Mesenchymal stem cell (in vitro differentiated cells and primary cell): ENCODE measurements around the gene CBFB.
"Not testable (repeated sequence)": the region's sequence is repeated elsewhere in the genome, so short reads cannot be mapped to it uniquely, and the experiment has no call there.

Experiments used
- DNase-seq: peaks from one replicate; pipeline ENCODE4 v3.0.0-alpha.2; 2013
- H2AFZ ChIP-seq: one replicate; pipeline ENCODE4 v1.6.1; 2013; ENCODE audit warnings: low read depth, mild to moderate bottlenecking, control low read depth, inconsistent platforms, low read length, moderate library complexity
- H2AK5ac ChIP-seq: 2 replicates; pipeline ENCODE4 v1.6.1; 2013; ENCODE audit warnings: low read length, moderate library complexity, mild to moderate bottlenecking, inconsistent platforms; ENCODE audit not compliant: severe bottlenecking
- H2BK120ac ChIP-seq: one replicate; pipeline ENCODE4 v1.6.1; 2013; ENCODE audit warnings: low read depth, mild to moderate bottlenecking, inconsistent platforms, low read length, moderate library complexity
- H2BK12ac ChIP-seq, 2 experiments: one replicate each; pipeline ENCODE4 v1.6.1; 2013; ENCODE audit warnings: inconsistent platforms in 2 of 2, low read length in 2 of 2, mild to moderate bottlenecking in 2 of 2, moderate library complexity in 2 of 2, control low read depth in 1 of 2
- H2BK15ac ChIP-seq: one replicate; pipeline ENCODE4 v1.6.1; 2013; ENCODE audit warnings: mild to moderate bottlenecking, low read depth, inconsistent platforms; ENCODE audit not compliant: poor library complexity, severe bottlenecking
- H2BK5ac ChIP-seq: 2 replicates; pipeline ENCODE4 v1.6.1; 2013; ENCODE audit warnings: low read depth, mild to moderate bottlenecking, low read length, control low read depth, inconsistent platforms; ENCODE audit not compliant: poor library complexity, severe bottlenecking
- H3K14ac ChIP-seq, 2 experiments: one replicate each; pipeline ENCODE4 v1.6.1; 2013; ENCODE audit warnings: inconsistent platforms in 2 of 2, low read length in 2 of 2, control low read depth in 1 of 2, mild to moderate bottlenecking in 1 of 2, moderate library complexity in 1 of 2
- H3K18ac ChIP-seq, 2 experiments: one replicate each; pipeline ENCODE4 v1.6.1; 2013; ENCODE audit warnings: inconsistent platforms in 2 of 2, low read length in 2 of 2, control low read depth in 1 of 2, low read depth in 1 of 2, mild to moderate bottlenecking in 1 of 2
- H3K23ac ChIP-seq, 2 experiments: one replicate each; pipeline ENCODE4 v1.6.1; 2013; ENCODE audit warnings: inconsistent platforms in 2 of 2, low read length in 2 of 2, mild to moderate bottlenecking in 2 of 2, moderate library complexity in 2 of 2, control low read depth in 1 of 2
- H3K27ac ChIP-seq: 2 replicates; pipeline ENCODE4 v1.5.1; 2013; ENCODE audit warnings: mild to moderate bottlenecking, moderate library complexity, low read length, control low read depth, inconsistent platforms; ENCODE audit not compliant: poor library complexity, severe bottlenecking
- H3K27me3 ChIP-seq, 2 experiments: 2 replicates each; pipeline versions ENCODE4 v1.6.1 to v1.7.0; 2013; ENCODE audit warnings: low read length in 2 of 2, mild to moderate bottlenecking in 2 of 2, moderate library complexity in 2 of 2, control low read depth in 1 of 2, inconsistent platforms in 1 of 2; ENCODE audit not compliant: control insufficient read depth in 1 of 2, insufficient read depth in 1 of 2
- H3K36me3 ChIP-seq, 2 experiments: 2 replicates each; pipeline versions ENCODE4 v1.6.1 to v1.7.0; 2013; ENCODE audit warnings: low read length in 2 of 2, control low read depth in 1 of 2, inconsistent platforms in 1 of 2, low read depth in 1 of 2, mild to moderate bottlenecking in 1 of 2; ENCODE audit not compliant: insufficient read depth in 2 of 2, control insufficient read depth in 1 of 2
- H3K4ac ChIP-seq, 2 experiments: one replicate each; pipeline ENCODE4 v1.6.1; 2013; ENCODE audit warnings: inconsistent platforms in 2 of 2, low read length in 2 of 2, mild to moderate bottlenecking in 2 of 2, moderate library complexity in 2 of 2, control low read depth in 1 of 2, low read depth in 1 of 2
- H3K4me1 ChIP-seq: 2 replicates; pipeline ENCODE4 v1.6.1; 2013; ENCODE audit warnings: low read depth, low read length, control low read depth; ENCODE audit not compliant: control insufficient read depth, insufficient read depth
- H3K4me2 ChIP-seq: 2 replicates; pipeline ENCODE4 v1.6.1; 2013; ENCODE audit warnings: low read length, mild to moderate bottlenecking, inconsistent platforms; ENCODE audit not compliant: poor library complexity, severe bottlenecking
- H3K4me3 ChIP-seq, 2 experiments: 2 replicates each; pipeline versions ENCODE4 v1.5.1 to v1.7.0; 2013; ENCODE audit warnings: low read length in 2 of 2, mild to moderate bottlenecking in 2 of 2, control low read depth in 1 of 2, low read depth in 1 of 2; ENCODE audit not compliant: insufficient read depth in 1 of 2
- H3K79me1 ChIP-seq: replicated peaks from 2 replicates; pipeline ENCODE4 v1.6.1; 2013; ENCODE audit warnings: mild to moderate bottlenecking, control low read depth, low read length, inconsistent platforms; ENCODE audit not compliant: poor library complexity, severe bottlenecking
- H3K9ac ChIP-seq: 2 replicates; pipeline ENCODE4 v1.7.0; 2013; ENCODE audit warnings: mild to moderate bottlenecking, low read length, moderate library complexity
- H3K9me3 ChIP-seq: 2 replicates; pipeline ENCODE4 v1.7.0; 2013; ENCODE audit warnings: mild to moderate bottlenecking, low read length; ENCODE audit not compliant: control insufficient read depth
- H4K8ac ChIP-seq: one replicate; pipeline ENCODE4 v1.6.1; 2013; ENCODE audit warnings: inconsistent platforms, mild to moderate bottlenecking, low read length, moderate library complexity
- H4K91ac ChIP-seq: one replicate; pipeline ENCODE4 v1.6.1; 2013; ENCODE audit warnings: mild to moderate bottlenecking, low read length, inconsistent platforms
- WGBS: methylation state at CpG from one replicate; pipeline ENCODE4 v1.1.7; 2013; ENCODE audit warnings: mixed read lengths; 5-methylcytosine and 5-hydroxymethylcytosine counted together

Gene CBFB

DNA sequence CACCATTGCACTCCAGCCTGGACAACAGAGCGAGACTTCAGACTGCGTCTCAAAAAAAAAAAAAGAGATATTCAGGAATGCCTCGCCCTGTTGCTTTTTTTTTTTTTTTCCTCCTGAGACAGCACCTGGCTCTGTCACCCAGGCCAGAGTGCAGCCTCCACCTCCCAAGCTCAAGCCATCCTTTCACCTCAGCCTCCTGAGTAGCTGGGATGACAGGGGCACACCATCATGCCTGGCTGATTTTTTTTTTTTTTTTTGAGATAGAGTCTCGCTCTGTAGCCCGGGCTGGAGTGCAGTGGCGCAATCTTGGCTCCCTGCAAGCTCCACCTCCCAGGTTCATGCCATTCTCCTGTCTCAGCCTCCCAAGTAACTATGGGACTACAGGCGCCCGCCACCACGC, 88.8 kb downstream of the CBFB start:
- Histone ChIP-seq H4K91ac (no peak overlapping the region), H3K27me3 (no peaks in the 10 kb centered on the region), H3K4me3 (no peak overlapping the region), H3K27ac (no peak overlapping the region), H3K9ac (no peak overlapping the region), H3K4me1 (peaks cover 3% of the 10 kb centered on the region), H3K23ac (no peak overlapping the region), H2AK5ac (no peak overlapping the region), H3K36me3 (peaks cover 14 to 46% of the 10 kb centered on the region in 2 experiments), H2BK5ac (no peak overlapping the region), H2BK120ac (no peak overlapping the region), H4K8ac (no peak overlapping the region), H3K4ac (no peak overlapping the region), H2AFZ (no peak overlapping the region), H3K9me3 (no peaks in the 10 kb centered on the region), H2BK12ac (no peak overlapping the region), H3K14ac (no peak overlapping the region), H3K18ac (no peak overlapping the region), H2BK15ac (no peak overlapping the region), H3K4me2 (no peak overlapping the region), H3K79me1 (peaks cover 31% of the 10 kb centered on the region)
- WGBS: 96% methylated on average over 3 of the region's 9 CpGs
- no peak for DNase-seq

DNA sequence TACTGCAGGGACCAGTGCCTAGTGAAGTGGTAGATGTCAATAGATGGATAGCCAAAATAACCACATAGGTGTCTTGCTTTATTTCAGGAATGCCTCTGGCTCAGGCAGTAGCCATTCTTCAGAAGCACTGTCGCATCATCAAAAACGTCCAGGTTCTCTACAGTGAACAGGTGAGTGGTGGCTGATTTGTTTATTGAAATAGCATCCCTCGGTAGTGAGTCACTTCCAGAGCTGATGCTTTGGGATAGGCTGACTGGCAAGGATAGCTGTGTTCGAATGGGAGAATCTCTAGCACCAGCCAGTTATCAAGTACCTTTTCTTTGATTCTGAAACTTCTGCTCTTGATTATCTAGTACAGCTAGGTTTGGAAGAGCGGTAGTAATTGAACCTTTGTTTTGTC, 91.1 kb downstream of the CBFB start:
- Histone ChIP-seq H2BK12ac (no peak overlapping the region), H3K14ac (no peak overlapping the region), H2BK5ac (no peak overlapping the region), H3K27me3 (no peaks in the 10 kb centered on the region), H3K18ac (no peak overlapping the region), H3K27ac (no peak overlapping the region), H3K23ac (no peak overlapping the region), H3K9me3 (no peaks in the 10 kb centered on the region), H3K4me2 (no peak overlapping the region), H4K8ac (no peak overlapping the region), H3K4me1 (peaks cover 3% of the 10 kb centered on the region), H2BK120ac (no peak overlapping the region), H3K4ac (no peak overlapping the region), H3K4me3 (no peak overlapping the region), H4K91ac (no peak overlapping the region), H2AK5ac (no peak overlapping the region), H3K36me3 (peaks cover 22 to 60% of the 10 kb centered on the region in 2 experiments), H2BK15ac (no peak overlapping the region), H3K9ac (no peak overlapping the region), H3K79me1 (peaks cover 29% of the 10 kb centered on the region), H2AFZ (no peak overlapping the region)
- no peak for DNase-seq
- 79% methylated on average over 5 of the region's 5 CpGs for WGBS

DNA sequence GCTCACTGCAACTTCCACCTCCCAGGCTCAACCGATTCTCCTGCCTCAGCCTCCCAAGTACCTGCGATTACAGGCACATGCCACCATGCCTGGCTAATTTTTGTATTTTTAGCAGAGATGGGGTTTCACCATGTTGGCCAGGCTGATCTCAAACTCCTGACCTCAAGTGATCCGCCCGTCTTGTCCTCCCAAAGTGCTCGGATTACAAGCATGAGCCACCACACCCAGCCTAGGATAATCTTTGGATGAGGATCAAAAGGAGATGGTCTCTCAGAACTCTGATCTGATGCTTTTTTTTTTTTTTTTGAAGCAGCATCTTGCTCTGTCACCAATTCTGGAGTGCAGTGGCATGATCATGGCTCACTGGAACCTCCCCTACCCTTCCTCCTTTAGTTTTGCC, 93.8 kb downstream of the CBFB start:
- H3K27me3 ChIP-seq, H3K23ac ChIP-seq, H3K9me3 ChIP-seq, H3K4me3 ChIP-seq, H2BK12ac ChIP-seq, H3K4me2 ChIP-seq, H2BK15ac ChIP-seq, H3K4me1 ChIP-seq, H2AFZ ChIP-seq, H3K27ac ChIP-seq, H3K9ac ChIP-seq, H3K4ac ChIP-seq, H3K18ac ChIP-seq, H4K91ac ChIP-seq, H2AK5ac ChIP-seq, DNase-seq, H2BK120ac ChIP-seq, H2BK5ac ChIP-seq, H4K8ac ChIP-seq, H3K14ac ChIP-seq: not testable (repeated sequence)
- WGBS: 98% methylated on average over 5 of the region's 5 CpGs
- Histone ChIP-seq H3K79me1 (peaks cover 27% of the 10 kb centered on the region), H3K36me3 (peaks cover 26 to 73% of the 10 kb centered on the region in 2 experiments)

DNA sequence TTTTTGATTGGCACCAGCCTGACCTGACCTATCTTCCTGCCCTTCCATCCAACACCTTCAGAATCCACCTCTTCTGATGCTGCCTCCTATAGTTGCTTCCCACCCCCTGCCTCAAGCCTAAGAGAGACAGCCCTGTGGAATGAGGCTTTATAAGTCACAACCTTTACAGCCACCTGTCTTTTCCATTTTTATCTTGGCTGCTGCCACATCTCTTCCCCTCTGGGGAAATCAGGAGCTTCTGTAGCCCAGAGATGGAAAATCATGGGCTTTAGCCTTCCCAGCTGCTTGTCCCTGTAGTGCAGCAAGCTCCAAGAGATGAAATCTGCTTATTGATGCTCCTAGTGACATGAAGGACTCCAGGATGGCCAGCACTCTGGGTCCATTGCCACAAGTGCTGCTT, 99.5 kb downstream of the CBFB start:
- Histone ChIP-seq H4K91ac (no peak overlapping the region), H3K4me3 (no peak overlapping the region), H3K4me1 (peaks cover 2% of the 10 kb centered on the region), H2BK120ac (no peak overlapping the region), H3K79me1 (peaks cover 10% of the 10 kb centered on the region), H2AK5ac (no peak overlapping the region), H2BK15ac (no peak overlapping the region), H3K14ac (no peak overlapping the region), H2BK5ac (no peak overlapping the region), H3K27me3 (no peaks in the 10 kb centered on the region), H3K4me2 (no peak overlapping the region), H3K27ac (no peak overlapping the region), H3K18ac (no peak overlapping the region), H2BK12ac (no peak overlapping the region), H3K4ac (no peak overlapping the region), H4K8ac (no peak overlapping the region), H3K23ac (no peak overlapping the region), H2AFZ (no peak overlapping the region), H3K9ac (no peak overlapping the region), H3K9me3 (no peaks in the 10 kb centered on the region), H3K36me3 (peaks cover 30 to 79% of the 10 kb centered on the region in 2 experiments)
- DNase-seq: no peak
